Hepatocyte (in vitro differentiated cells): ENCODE measurements around the gene OBP2A.

Source experiments
- CTCF ChIP-seq: fragments of 200-600 bp; sonication (generic); IDR thresholded peaks from 2 replicates; pipeline ENCODE4 v1.5.1; 2016; ENCODE audit warnings: antibody characterized with exemption, mild to moderate bottlenecking; ENCODE audit not compliant: poor library complexity
- EZH2 ChIP-seq: fragments of 200-600 bp; sonication (generic); IDR thresholded peaks from 2 replicates; pipeline ENCODE4 v1.6.1; 2016; ENCODE audit warnings: antibody characterized with exemption, mild to moderate bottlenecking, borderline replicate concordance
- EZH2phosphoT487 ChIP-seq: fragments of 200-600 bp; sonication (generic); IDR thresholded peaks from one replicate; pipeline ENCODE4 v1.6.1; 2018; ENCODE audit warnings: antibody characterized with exemption, mild to moderate bottlenecking, low read depth, moderate library complexity; ENCODE audit not compliant: unreplicated experiment, severe bottlenecking

GRCh38 chr9:135559606-135560005 is 13.7 kb downstream of the OBP2A start:
- no peak for TF ChIP-seq EZH2
- TF ChIP-seq CTCF = no peak
- TF ChIP-seq EZH2phosphoT487 = no peak
